Suprapubic skin (tissue), 4 donors: ENCODE measurements around the gene TMEM163.

Experiments used
- CTCF ChIP-seq, 2 donors: fragments of 200-600 bp in 1 of 2; fragments of 450-650 bp in 1 of 2; sonication (generic) in 1 of 2; IDR thresholded peaks; one replicate each; pipeline ENCODE4 v1.5.1; 2016 to 2019; ENCODE audit warnings: antibody characterized with exemption in 2 of 2, mild to moderate bottlenecking in 1 of 2, moderate library complexity in 1 of 2
- EP300 ChIP-seq: sonication (generic); formaldehyde crosslinking; IDR thresholded peaks from one replicate; pipeline ENCODE4 v1.6.1; 2017; ENCODE audit warnings: antibody characterized with exemption
- POLR2A ChIP-seq, 2 donors: fragments of 450-650 bp; IDR thresholded peaks; one replicate each; pipeline ENCODE4 v1.6.1; 2017; ENCODE audit warnings: antibody characterized with exemption in 2 of 2, mild to moderate bottlenecking in 2 of 2, moderate library complexity in 2 of 2
- POLR2AphosphoS5 ChIP-seq, 3 donors: sonication (generic); formaldehyde crosslinking; IDR thresholded peaks; one replicate each; pipeline ENCODE4 v1.6.1; 2017; ENCODE audit warnings: antibody characterized with exemption in 3 of 3

- TF ChIP-seq EP300 (no peak), POLR2A (IDR thresholded peaks at IDR 0.05) (no peak), CTCF (IDR thresholded peaks at IDR 0.05) (no peak), POLR2AphosphoS5 (IDR thresholded peaks at IDR 0.05) (no peak)
These were observed 43.7 kb upstream of the TMEM163 start for GRCh38 chr2:134762508-134762907.
